GM21576 (cell line): ENCODE measurements around the gene RALA.

Experiments
- ATAC-seq: cut with Tn5 transposase; IDR thresholded peaks from one replicate; pipeline ENCODE4 v1.9.1; 2021; ENCODE audit warnings: mild to moderate bottlenecking, moderate library complexity; ENCODE audit not compliant: unreplicated experiment

Gene RALA, protein sequence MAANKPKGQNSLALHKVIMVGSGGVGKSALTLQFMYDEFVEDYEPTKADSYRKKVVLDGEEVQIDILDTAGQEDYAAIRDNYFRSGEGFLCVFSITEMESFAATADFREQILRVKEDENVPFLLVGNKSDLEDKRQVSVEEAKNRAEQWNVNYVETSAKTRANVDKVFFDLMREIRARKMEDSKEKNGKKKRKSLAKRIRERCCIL

GRCh38 chr7:39623047-39623731 is at the start of gene RALA:
RALA (plus strand) TSS chr7:39623572; CDS start chr7:39686668, 63,096 bp downstream.
- ATAC-seq, result peak; percentile 90

- no peak for ATAC-seq
Measured at GRCh38 chr7:39574673-39575349, 48.6 kb upstream of the RALA start.

- ATAC-seq, result no peak
Measured at GRCh38 chr7:39577229-39577874, 46.0 kb upstream of the RALA start.

GRCh38 chr7:39580149-39580874 is 43.1 kb upstream of the RALA start:
- peak; percentile 87 for ATAC-seq

GRCh38 chr7:39582536-39582935 is 40.8 kb upstream of the RALA start:
- ATAC-seq, result no peak

- no peak for ATAC-seq
Measured at GRCh38 chr7:39583539-39583938, 39.8 kb upstream of the RALA start.

GRCh38 chr7:39587393-39587792 is 36.0 kb upstream of the RALA start:
- ATAC-seq, result no peak

GRCh38 chr7:39588416-39588815 is 35.0 kb upstream of the RALA start:
- no peak for ATAC-seq

GRCh38 chr7:39589323-39590111 is 33.9 kb upstream of the RALA start:
- ATAC-seq, result peak; percentile 91

DNA sequence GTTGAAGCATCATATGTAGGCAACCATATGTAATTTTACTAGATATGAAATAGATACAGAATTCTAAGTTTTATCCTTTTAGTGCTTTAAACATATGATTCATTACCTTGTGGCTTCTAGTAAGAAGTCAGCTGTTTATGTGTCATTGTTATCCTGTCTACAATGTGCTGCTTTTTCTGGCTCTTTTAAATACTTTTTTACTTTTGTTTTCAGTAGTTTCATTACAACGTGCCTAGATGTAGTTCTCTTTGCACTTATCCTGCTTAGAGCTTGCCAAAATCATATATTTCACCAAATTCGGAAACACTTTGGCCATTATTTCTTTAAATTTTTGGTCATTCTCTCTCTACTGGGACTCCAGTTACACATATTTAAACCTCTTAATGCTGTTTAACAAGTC is 30.8 kb upstream of the RALA start:
- no peak for ATAC-seq

GRCh38 chr7:39594988-39595620 is 28.3 kb upstream of the RALA start:
- no peak for ATAC-seq

GRCh38 chr7:39602351-39602750 is 21.0 kb upstream of the RALA start:
- ATAC-seq, result no peak

GRCh38 chr7:39603924-39604323 is 19.4 kb upstream of the RALA start:
- ATAC-seq, result no peak

DNA sequence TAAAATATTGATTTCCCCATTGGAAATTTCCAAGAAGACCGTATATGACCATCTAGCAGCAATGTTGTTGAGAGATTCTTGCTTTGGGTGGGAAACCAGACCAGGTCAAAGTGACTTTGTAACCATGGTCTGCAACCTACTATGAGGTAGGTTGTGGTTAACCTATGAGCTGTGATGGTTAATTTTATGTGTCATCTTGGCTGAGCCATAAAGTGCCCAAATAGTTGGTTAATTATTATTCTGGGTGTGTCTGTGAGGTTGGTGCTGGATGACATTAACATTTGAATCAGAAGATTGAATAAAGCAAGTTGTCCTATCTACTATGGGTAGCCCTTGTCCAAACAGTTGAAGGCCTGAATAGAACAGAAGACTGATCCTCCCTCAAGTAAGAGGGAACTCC is 18.3 kb upstream of the RALA start:
- no peak for ATAC-seq

DNA sequence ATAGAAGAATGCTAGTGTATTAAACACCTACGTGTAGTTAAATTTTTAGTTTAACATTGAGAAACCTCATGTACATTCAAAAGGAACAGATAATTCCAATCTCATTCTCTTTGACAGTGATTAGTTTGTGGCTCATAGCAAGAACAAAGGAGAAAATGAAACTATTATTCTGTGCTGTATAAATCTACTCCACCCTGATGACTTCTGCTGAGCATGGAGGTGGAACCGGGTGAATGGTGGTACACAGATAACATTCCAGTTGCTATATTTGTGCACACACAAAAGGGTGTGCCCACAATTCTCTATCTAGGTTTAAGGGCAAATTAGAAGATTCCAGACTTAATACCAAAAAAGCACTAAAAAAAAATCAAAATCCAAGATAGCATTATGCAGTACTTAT is 17.0 kb upstream of the RALA start:
- no peak for ATAC-seq

GRCh38 chr7:39606941-39607340 is 16.4 kb upstream of the RALA start:
- ATAC-seq, result no peak

GRCh38 chr7:39607865-39608264 is 15.5 kb upstream of the RALA start:
- no peak for ATAC-seq

- no peak for ATAC-seq
Measured at GRCh38 chr7:39608278-39608677, 15.1 kb upstream of the RALA start.

- no peak for ATAC-seq
Measured at GRCh38 chr7:39609113-39609934, 14.0 kb upstream of the RALA start.
